H9 (cell line): ENCODE measurements around the gene SHPK. TPM values are rescaled to one million over a fixed set of nuclear protein-coding genes. Genes with fewer than 3 reads are reported as not detected.

Experiments
- DNase-seq: peaks from one replicate; pipeline ENCODE4 v3.0.0-alpha.2; 2017
- H2AFZ ChIP-seq: one replicate; pipeline ENCODE4 v1.6.1; 2013; ENCODE audit warnings: mild to moderate bottlenecking, low read length, control low read depth, moderate library complexity
- H2AK5ac ChIP-seq: 2 replicates; pipeline ENCODE4 v1.6.1; 2013; ENCODE audit warnings: low read length, control low read depth, mixed read lengths; ENCODE audit not compliant: insufficient read length
- H2BK120ac ChIP-seq: one replicate; pipeline ENCODE4 v1.6.1; 2013; ENCODE audit warnings: low read depth, mild to moderate bottlenecking, low read length, control low read depth, inconsistent platforms; ENCODE audit not compliant: poor library complexity, severe bottlenecking
- H2BK12ac ChIP-seq: 2 replicates; pipeline ENCODE4 v1.6.1; 2013; ENCODE audit warnings: low read length, control low read depth, mixed read lengths, low read depth; ENCODE audit not compliant: insufficient read length
- H2BK15ac ChIP-seq: 2 replicates; pipeline ENCODE4 v1.6.1; 2013; ENCODE audit warnings: low read depth, low read length, control low read depth
- H2BK20ac ChIP-seq: one replicate; pipeline ENCODE4 v1.6.1; 2013; ENCODE audit warnings: low read depth, mild to moderate bottlenecking, low read length, control low read depth, inconsistent platforms; ENCODE audit not compliant: poor library complexity, severe bottlenecking
- H2BK5ac ChIP-seq: 2 replicates; pipeline ENCODE4 v1.6.1; 2013; ENCODE audit warnings: low read length, control low read depth, mixed read lengths; ENCODE audit not compliant: insufficient read length
- H3K14ac ChIP-seq: 2 replicates; pipeline ENCODE4 v1.6.1; 2013; ENCODE audit warnings: low read length, control low read depth; ENCODE audit not compliant: insufficient read depth
- H3K18ac ChIP-seq: 2 replicates; pipeline ENCODE4 v1.6.1; 2013; ENCODE audit warnings: low read depth, mild to moderate bottlenecking, mixed read lengths, low read length, control low read depth; ENCODE audit not compliant: insufficient read length
- H3K23ac ChIP-seq: 2 replicates; pipeline ENCODE4 v1.6.1; 2013; ENCODE audit warnings: low read length, control low read depth, mixed read lengths, low read depth; ENCODE audit not compliant: insufficient read length
- H3K23me2 ChIP-seq: 2 replicates; pipeline ENCODE4 v1.6.1; 2013; ENCODE audit warnings: low read depth, mild to moderate bottlenecking, mixed read lengths, low read length, control low read depth; ENCODE audit not compliant: insufficient read length, poor library complexity, severe bottlenecking
- H3K27ac ChIP-seq: 2 replicates; pipeline ENCODE4 v1.5.1; 2013; ENCODE audit warnings: low read length, control low read depth, mixed read lengths, low read depth; ENCODE audit not compliant: insufficient read length
- H3K27me3 ChIP-seq: 2 replicates; pipeline ENCODE4 v1.6.1; 2013; ENCODE audit warnings: low read length, control low read depth, inconsistent platforms; ENCODE audit not compliant: insufficient read depth
- H3K4ac ChIP-seq: 2 replicates; pipeline ENCODE4 v1.6.1; 2013; ENCODE audit warnings: low read depth, mild to moderate bottlenecking, control low read depth, inconsistent platforms, low read length, moderate library complexity
- H3K4me1 ChIP-seq: 2 replicates; pipeline ENCODE4 v1.6.1; 2013; ENCODE audit warnings: low read length, control low read depth, inconsistent platforms; ENCODE audit not compliant: insufficient read depth
- H3K4me2 ChIP-seq: 2 replicates; pipeline ENCODE4 v1.6.1; 2013; ENCODE audit warnings: low read length, control low read depth, mixed read lengths; ENCODE audit not compliant: insufficient read length, insufficient read depth
- H3K56ac ChIP-seq: 2 replicates; pipeline ENCODE4 v1.6.1; 2013; ENCODE audit warnings: low read depth, mild to moderate bottlenecking, mixed read lengths, low read length, control low read depth; ENCODE audit not compliant: insufficient read length
- H3K79me1 ChIP-seq: 2 replicates; pipeline ENCODE4 v1.6.1; 2013; ENCODE audit warnings: low read depth, mild to moderate bottlenecking, moderate library complexity, low read length, control low read depth, inconsistent platforms; ENCODE audit not compliant: insufficient read depth, poor library complexity, severe bottlenecking
- H3K79me2 ChIP-seq: 2 replicates; pipeline ENCODE4 v1.6.1; 2013; ENCODE audit warnings: low read length, control low read depth, inconsistent platforms; ENCODE audit not compliant: insufficient read depth
- H3K9ac ChIP-seq: 2 replicates; pipeline ENCODE4 v1.6.1; 2013; ENCODE audit warnings: low read length, control low read depth, mixed read lengths; ENCODE audit not compliant: insufficient read length; ENCODE audit errors: extremely low read depth
- H3K9me3 ChIP-seq: one replicate; pipeline ENCODE4 v1.6.1; 2013; ENCODE audit warnings: low read depth, low read length, inconsistent platforms; ENCODE audit not compliant: control insufficient read depth
- H3T11ph ChIP-seq: one replicate; pipeline ENCODE4 v1.6.1; 2013; ENCODE audit warnings: mild to moderate bottlenecking, low read length, control low read depth, inconsistent platforms
- H4K20me1 ChIP-seq: one replicate; pipeline ENCODE4 v1.6.1; 2013; ENCODE audit not compliant: control insufficient read depth, insufficient read length, insufficient read depth
- H4K5ac ChIP-seq: 2 replicates; pipeline ENCODE4 v1.6.1; 2013; ENCODE audit warnings: low read depth, mild to moderate bottlenecking, mixed read lengths, low read length, control low read depth; ENCODE audit not compliant: insufficient read length
- H4K8ac ChIP-seq: replicated peaks from 2 replicates; pipeline ENCODE4 v1.6.1; 2013; ENCODE audit warnings: low read length, control low read depth, mixed read lengths, low read depth; ENCODE audit not compliant: insufficient read length
- H4K91ac ChIP-seq: 2 replicates; pipeline ENCODE4 v1.6.1; 2013; ENCODE audit warnings: low read depth, mild to moderate bottlenecking, moderate library complexity, mixed read lengths, low read length, control low read depth; ENCODE audit not compliant: insufficient read length
- H3K27ac Mint-ChIP-seq, 3 experiments: 2 replicates in 2 of 3; 3 replicates in 1 of 3; pipeline ENCODE4 v1.8.0; 2020 to 2021; ENCODE audit warnings: mixed read lengths in 3 of 3, mild to moderate bottlenecking in 1 of 3, moderate library complexity in 1 of 3
- H3K27me3 Mint-ChIP-seq: 2 replicates; pipeline ENCODE4 v1.8.0; 2021; ENCODE audit warnings: low read depth, mild to moderate bottlenecking, moderate library complexity, mixed read lengths
- H3K36me3 Mint-ChIP-seq, 3 experiments: 2 replicates in 2 of 3; 3 replicates in 1 of 3; pipeline ENCODE4 v1.8.0; 2020 to 2021; ENCODE audit warnings: low read depth in 3 of 3, mixed read lengths in 3 of 3; ENCODE audit not compliant: insufficient read depth in 1 of 3
- H3K4me1 Mint-ChIP-seq, 2 experiments: 2 replicates each; pipeline ENCODE4 v1.8.0; 2020; ENCODE audit warnings: mixed read lengths in 2 of 2
- H3K4me3 Mint-ChIP-seq, 2 experiments: 2 replicates in 1 of 2; 3 replicates in 1 of 2; pipeline ENCODE4 v1.8.0; 2020 to 2021; ENCODE audit warnings: mild to moderate bottlenecking in 2 of 2, mixed read lengths in 2 of 2, moderate library complexity in 1 of 2
- H3K9me3 Mint-ChIP-seq, 2 experiments: 2 replicates in 1 of 2; 3 replicates in 1 of 2; pipeline ENCODE4 v1.8.0; 2020; ENCODE audit warnings: mild to moderate bottlenecking in 2 of 2, mixed read lengths in 2 of 2, moderate library complexity in 1 of 2
- CTCF ChIP-seq: fragments of 200-600 bp; sonication (generic); conservative IDR thresholded peaks from 3 replicates; pipeline ENCODE4 v1.8.0; 2021; ENCODE audit warnings: antibody characterized with exemption, mild to moderate bottlenecking
- WGBS: extraction: QIAGEN DNeasy Blood & Tissue Kit; methylation state at CpG from one replicate; pipeline ENCODE4 v1.1.7; 2013; ENCODE audit warnings: missing lambda C conversion rate, low lambda C conversion rate, mixed read lengths; ENCODE audit not compliant: insufficient read length; ENCODE audit errors: extremely low coverage; 5-methylcytosine and 5-hydroxymethylcytosine counted together
- total RNA-seq: library from RNA; stranded (reverse); gene quantifications from 2 replicates; pipeline ENCODE4 v1.2.1, GENCODE V29; 2021

The SHPK gene
- total RNA-seq, 1 experiment from 2014 or later: 27.0 TPM

GRCh38 chr17:3636908-3637373, 891 bp upstream of the SHPK start:
- H3K23ac ChIP-seq: no peak overlapping the region
- Mint-ChIP-seq H3K4me1 (peaks cover 26 to 28% of the 10 kb centered on the region in 2 experiments), H3K36me3 (peaks cover 9 to 33% (median 26%) of the 10 kb centered on the region in 3 experiments), H3K4me3 (peak overlapping the region; percentile 96 to 98), H3K27ac (0 out of 7 replicates have a peak overlapping the region, but pooled peaks of 1 of the 3 experiments have one; percentile 48), H3K27me3 (no peaks in the 10 kb centered on the region), H3K9me3 (no peaks in the 10 kb centered on the region)
- no peak overlapping the region for H3T11ph ChIP-seq
- H2BK5ac ChIP-seq: no peak overlapping the region
- no peak overlapping the region for H4K91ac ChIP-seq
- no peaks in the 10 kb centered on the region; the same call in 1 of the 2 replicates for H3K4me1 ChIP-seq
- no peaks in the 10 kb centered on the region for H3K9me3 ChIP-seq
- H3K27me3 ChIP-seq: no peaks in the 10 kb centered on the region
- peak overlapping the region; percentile 86 for H3K4me2 ChIP-seq
- no peak overlapping the region for H2BK15ac ChIP-seq
- peaks cover 11% of the 10 kb centered on the region for H3K23me2 ChIP-seq
- no peak overlapping the region for H3K4ac ChIP-seq
- no peak overlapping the region; the same call in 1 of the 2 replicates for H3K14ac ChIP-seq
- no peak for DNase-seq
- no peak overlapping the region for H2AK5ac ChIP-seq
- no peak overlapping the region for H2AFZ ChIP-seq
- peaks cover 9% of the 10 kb centered on the region for H3K79me1 ChIP-seq
- H4K20me1 ChIP-seq: no peaks in the 10 kb centered on the region
- H3K79me2 ChIP-seq: peaks cover 7% of the 10 kb centered on the region; the same call in 1 of the 2 replicates
- TF ChIP-seq CTCF: no peak
- H3K56ac ChIP-seq: no peak overlapping the region
- H2BK12ac ChIP-seq: no peak overlapping the region
- H3K18ac ChIP-seq: no peak overlapping the region
- H2BK20ac ChIP-seq: no peak overlapping the region
- no peak overlapping the region for H4K5ac ChIP-seq
- H3K27ac ChIP-seq: no peak overlapping the region
- H2BK120ac ChIP-seq: no peak overlapping the region
- H3K9ac ChIP-seq: peak overlapping the region; percentile 39
- H4K8ac ChIP-seq: no peak overlapping the region
- WGBS: no CpG with 5 or more reads among the region's 31 CpGs
